ENCODE measurements around the gene LPP. TPM values are rescaled to one million over a fixed set of nuclear protein-coding genes. Genes with fewer than 3 reads are reported as not detected.
"Not testable (repeated sequence)": the region's sequence is repeated elsewhere in the genome, so short reads cannot be mapped to it uniquely, and the experiment has no call there.

LPP gene
- total RNA-seq, 1 donor from 2014 or later, result 23.1 TPM

- no peak overlapping the region for H3K27ac Mint-ChIP-seq (ENCODE audit: unreplicated experiment)
- H3K4me1 Mint-ChIP-seq (ENCODE audit: low read depth, unreplicated experiment), result no peaks in the 10 kb centered on the region
- no peak for DNase-seq
- no peak overlapping the region for H3K4me3 Mint-ChIP-seq (ENCODE audit: unreplicated experiment)
- H3K9me3 Mint-ChIP-seq (ENCODE audit: unreplicated experiment), result no peaks in the 10 kb centered on the region
- no peaks in the 10 kb centered on the region for H3K27me3 Mint-ChIP-seq (ENCODE audit: unreplicated experiment)
- TF ChIP-seq CTCF (IDR thresholded peaks at IDR 0.05; ENCODE audit: partially characterized antibody, unreplicated experiment), result no peak
- no peaks in the 10 kb centered on the region for H3K36me3 Mint-ChIP-seq (ENCODE audit: unreplicated experiment)
These were observed 480.3 kb downstream of the LPP start for GRCh38 chr3:188634285-188634684.

- no peaks in the 10 kb centered on the region for H3K27me3 Mint-ChIP-seq (ENCODE audit: unreplicated experiment)
- no peaks in the 10 kb centered on the region for H3K4me1 Mint-ChIP-seq (ENCODE audit: low read depth, unreplicated experiment)
- H3K27ac Mint-ChIP-seq (ENCODE audit: unreplicated experiment), result no peak overlapping the region
- H3K36me3 Mint-ChIP-seq (ENCODE audit: unreplicated experiment), result no peaks in the 10 kb centered on the region
- H3K4me3 Mint-ChIP-seq (ENCODE audit: unreplicated experiment), result no peak overlapping the region
- no peak for TF ChIP-seq CTCF (IDR thresholded peaks at IDR 0.05; ENCODE audit: partially characterized antibody, unreplicated experiment)
- H3K9me3 Mint-ChIP-seq (ENCODE audit: unreplicated experiment), result no peaks in the 10 kb centered on the region
- no peak for DNase-seq
These were observed 481.5 kb downstream of the LPP start for GRCh38 chr3:188635258-188636042.

GRCh38 chr3:188636292-188636691, 482.3 kb downstream of the LPP start:
- H3K36me3 Mint-ChIP-seq (ENCODE audit: unreplicated experiment); DNase-seq; H3K9me3 Mint-ChIP-seq (ENCODE audit: unreplicated experiment); H3K27me3 Mint-ChIP-seq (ENCODE audit: unreplicated experiment); H3K4me3 Mint-ChIP-seq (ENCODE audit: unreplicated experiment); H3K4me1 Mint-ChIP-seq (ENCODE audit: low read depth, unreplicated experiment); H3K27ac Mint-ChIP-seq (ENCODE audit: unreplicated experiment): not testable (repeated sequence)

GRCh38 chr3:188641076-188641475, 487.1 kb downstream of the LPP start:
- no peak for TF ChIP-seq CTCF (IDR thresholded peaks at IDR 0.05; ENCODE audit: partially characterized antibody, unreplicated experiment)
- H3K36me3 Mint-ChIP-seq (ENCODE audit: unreplicated experiment), result no peaks in the 10 kb centered on the region
- H3K4me3 Mint-ChIP-seq (ENCODE audit: unreplicated experiment), result no peak overlapping the region
- H3K27me3 Mint-ChIP-seq (ENCODE audit: unreplicated experiment), result no peaks in the 10 kb centered on the region
- H3K27ac Mint-ChIP-seq (ENCODE audit: unreplicated experiment), result no peak overlapping the region
- H3K9me3 Mint-ChIP-seq (ENCODE audit: unreplicated experiment), result no peaks in the 10 kb centered on the region
- no peaks in the 10 kb centered on the region for H3K4me1 Mint-ChIP-seq (ENCODE audit: low read depth, unreplicated experiment)
- no peak for DNase-seq

- no peak overlapping the region for H3K4me3 Mint-ChIP-seq (ENCODE audit: unreplicated experiment)
- no peaks in the 10 kb centered on the region for H3K9me3 Mint-ChIP-seq (ENCODE audit: unreplicated experiment)
- no peaks in the 10 kb centered on the region for H3K4me1 Mint-ChIP-seq (ENCODE audit: low read depth, unreplicated experiment)
- no peaks in the 10 kb centered on the region for H3K36me3 Mint-ChIP-seq (ENCODE audit: unreplicated experiment)
- H3K27me3 Mint-ChIP-seq (ENCODE audit: unreplicated experiment), result no peaks in the 10 kb centered on the region
- no peak overlapping the region for H3K27ac Mint-ChIP-seq (ENCODE audit: unreplicated experiment)
- TF ChIP-seq CTCF (IDR thresholded peaks at IDR 0.05; ENCODE audit: partially characterized antibody, unreplicated experiment), result no peak
- no peak for DNase-seq
These were observed 489.8 kb downstream of the LPP start for GRCh38 chr3:188643736-188644135.

All from glutamatergic neuron (in vitro differentiated cells).